ENCODE data around the gene MEIS2.
"Not testable (repeated sequence)": the region's sequence is repeated elsewhere in the genome, so short reads cannot be mapped to it uniquely, and the experiment has no call there.

MEIS2 gene

DNA sequence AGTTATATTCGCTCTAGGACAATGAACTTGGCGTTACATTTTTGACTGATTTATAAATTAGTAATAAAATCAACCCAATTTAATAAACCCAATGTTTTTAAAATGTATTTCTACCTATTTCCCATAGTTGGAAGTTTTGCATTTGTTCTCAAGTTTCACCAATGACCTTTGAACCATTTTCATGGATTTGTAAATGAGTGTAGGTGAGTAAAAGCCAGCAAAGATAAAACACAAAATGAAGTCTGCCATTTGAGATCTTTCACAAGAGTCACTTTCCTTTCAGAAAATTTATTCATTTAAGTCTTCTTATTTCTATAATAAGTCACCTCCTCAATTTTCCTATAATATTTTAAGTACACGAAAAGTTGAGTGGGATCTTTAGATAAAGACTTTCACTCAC lies 92.1 kb downstream of the MEIS2 start:
- DNase-seq (ENCODE audit: low spot score), result no peak

DNA sequence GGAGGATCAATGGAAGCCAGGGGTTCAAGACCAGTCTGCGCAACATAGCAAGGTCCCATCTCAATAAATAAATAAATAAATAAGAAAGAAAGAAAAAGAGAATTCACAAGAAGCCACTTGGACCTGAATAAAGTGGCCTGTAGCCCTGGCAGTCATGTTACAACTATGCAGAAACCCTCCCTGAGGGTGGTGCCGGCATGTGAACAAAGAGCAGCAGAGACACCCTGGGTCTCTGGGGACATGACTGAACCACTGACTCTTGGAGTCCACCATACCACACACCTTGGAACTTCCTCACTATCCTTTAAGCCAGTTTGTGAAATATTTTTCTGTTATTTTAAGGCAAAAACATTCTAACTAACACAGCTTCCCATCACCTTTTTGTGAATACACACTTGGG lies 93.0 kb downstream of the MEIS2 start:
- no peak for DNase-seq (ENCODE audit: low spot score)

DNA sequence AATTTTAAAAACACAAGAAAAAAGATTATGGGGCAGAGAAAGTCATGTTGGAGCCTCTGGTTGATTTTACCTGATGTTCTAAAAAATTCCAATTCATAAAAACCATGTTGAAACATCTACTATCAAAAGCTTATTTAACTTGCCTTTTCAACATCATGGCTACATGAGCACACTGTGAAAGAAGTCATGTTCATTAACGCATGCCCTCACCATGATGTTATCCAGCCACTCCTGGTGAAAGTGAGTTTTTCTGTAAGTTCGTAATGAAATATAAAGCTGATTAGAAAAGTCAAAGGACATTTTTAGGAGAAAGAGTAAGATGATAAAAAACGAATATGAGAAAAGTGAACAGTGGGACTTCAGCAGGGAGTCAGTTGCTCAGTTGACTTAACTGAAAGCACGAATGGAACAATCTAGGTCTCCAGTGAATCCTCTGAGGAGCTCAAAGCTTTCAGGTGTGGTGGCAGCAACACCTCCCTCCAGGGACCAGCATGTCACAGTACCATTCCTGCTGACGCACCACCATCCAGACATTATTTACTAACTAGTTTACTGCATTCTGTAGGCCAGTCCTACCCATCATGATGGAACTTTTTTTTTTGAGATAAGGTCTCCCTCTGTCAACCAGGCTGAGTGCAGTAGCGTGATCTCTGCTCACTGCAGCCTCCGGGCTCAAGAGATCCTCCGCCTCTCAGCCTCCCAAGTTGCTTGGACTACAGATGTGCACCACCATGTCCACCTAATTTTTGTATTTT lies 95.2 kb downstream of the MEIS2 start:
- DNase-seq (ENCODE audit: low spot score), result no peak

DNA sequence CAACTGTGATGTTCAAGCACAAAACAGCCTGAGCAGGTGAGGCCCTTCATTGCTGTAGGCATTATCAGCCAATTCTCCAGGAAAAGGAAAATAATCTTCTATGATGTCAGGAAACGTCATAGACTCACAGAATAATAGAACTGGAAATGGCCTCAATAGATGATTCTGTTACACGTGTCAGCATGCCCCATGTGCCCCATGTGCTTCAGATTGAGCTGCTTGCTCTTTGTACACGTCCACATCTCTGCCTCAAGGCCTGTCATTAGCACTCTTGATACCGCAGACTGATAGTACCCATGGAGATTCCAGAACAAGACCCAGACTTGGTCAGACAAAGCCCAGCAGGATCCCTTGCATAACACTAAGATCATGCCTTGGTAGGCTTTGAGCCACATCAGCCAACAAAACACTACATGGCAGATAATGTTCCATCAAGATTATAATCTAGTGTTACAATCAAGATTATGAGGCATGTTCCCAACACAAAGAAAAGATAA lies 95.9 kb downstream of the MEIS2 start:
- no peak for DNase-seq (ENCODE audit: low spot score)

DNA sequence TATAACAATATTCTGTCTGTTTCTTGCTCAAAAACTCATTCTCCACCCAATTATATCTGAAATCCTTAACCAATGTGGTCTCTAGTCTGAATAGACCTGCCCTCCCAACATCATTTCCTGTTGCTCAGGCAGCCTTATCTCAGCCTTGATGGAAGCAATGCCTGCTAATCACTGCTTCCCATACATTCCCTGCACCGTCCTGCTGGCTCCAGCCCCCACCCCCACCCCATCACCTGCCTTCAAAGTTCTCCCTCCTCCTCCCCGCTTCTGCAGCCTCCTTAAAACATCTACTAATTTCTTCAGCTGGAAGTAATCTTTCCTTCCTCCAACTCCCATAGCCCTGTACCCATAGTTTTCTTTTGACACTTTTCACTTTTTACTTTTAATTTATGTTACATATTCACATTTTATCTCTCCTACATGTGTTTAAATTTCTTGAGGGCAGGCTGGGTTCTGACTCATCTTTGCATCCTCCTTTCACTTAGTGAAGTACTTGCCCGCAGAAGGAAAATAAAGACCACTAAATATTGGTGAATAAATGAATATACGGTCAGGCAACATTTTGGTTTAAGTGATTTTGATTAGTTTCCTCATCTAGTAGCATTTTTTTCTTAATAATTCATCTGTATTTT lies 98.2 kb downstream of the MEIS2 start:
- no peak for DNase-seq (ENCODE audit: low spot score)

DNA sequence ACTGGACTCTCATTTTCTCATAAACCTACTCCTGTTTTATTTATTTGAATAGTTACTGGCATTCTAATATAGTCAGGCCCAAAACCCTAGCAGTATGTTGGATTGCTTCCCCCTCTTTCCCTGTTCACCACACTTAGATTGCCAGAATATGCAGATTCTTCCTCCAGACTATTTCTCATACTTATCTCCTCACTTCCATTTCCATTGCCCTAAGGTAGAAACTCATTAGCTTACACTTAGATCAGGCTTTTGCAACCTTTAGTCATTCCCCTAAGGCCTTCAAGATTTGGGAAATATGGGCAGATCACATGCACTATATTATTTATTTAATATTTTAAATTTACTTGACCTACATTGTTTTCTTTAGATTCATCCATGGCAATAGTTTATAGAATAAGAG lies 98.9 kb downstream of the MEIS2 start:
- DNase-seq (ENCODE audit: low spot score), result no peak

DNA sequence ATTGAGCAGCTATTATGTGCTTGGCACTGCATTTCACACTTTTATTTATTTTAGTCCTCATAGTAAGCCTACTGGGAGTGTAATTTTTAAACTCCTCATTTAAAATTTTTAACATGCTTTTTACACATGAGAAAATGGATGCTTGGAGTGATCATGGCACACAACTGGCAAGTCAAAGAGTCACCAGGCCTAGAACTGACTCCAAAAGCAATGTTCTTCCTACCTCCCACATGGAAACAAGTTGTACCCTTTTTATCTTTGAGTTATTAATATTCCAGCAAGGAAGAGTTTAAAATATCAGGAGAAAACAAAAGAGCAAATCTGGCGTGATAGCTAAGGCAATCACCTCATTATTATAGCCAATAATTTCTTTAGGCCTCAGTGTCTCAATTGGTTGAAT lies 100.6 kb downstream of the MEIS2 start:
- DNase-seq (ENCODE audit: low spot score), result no peak

DNA sequence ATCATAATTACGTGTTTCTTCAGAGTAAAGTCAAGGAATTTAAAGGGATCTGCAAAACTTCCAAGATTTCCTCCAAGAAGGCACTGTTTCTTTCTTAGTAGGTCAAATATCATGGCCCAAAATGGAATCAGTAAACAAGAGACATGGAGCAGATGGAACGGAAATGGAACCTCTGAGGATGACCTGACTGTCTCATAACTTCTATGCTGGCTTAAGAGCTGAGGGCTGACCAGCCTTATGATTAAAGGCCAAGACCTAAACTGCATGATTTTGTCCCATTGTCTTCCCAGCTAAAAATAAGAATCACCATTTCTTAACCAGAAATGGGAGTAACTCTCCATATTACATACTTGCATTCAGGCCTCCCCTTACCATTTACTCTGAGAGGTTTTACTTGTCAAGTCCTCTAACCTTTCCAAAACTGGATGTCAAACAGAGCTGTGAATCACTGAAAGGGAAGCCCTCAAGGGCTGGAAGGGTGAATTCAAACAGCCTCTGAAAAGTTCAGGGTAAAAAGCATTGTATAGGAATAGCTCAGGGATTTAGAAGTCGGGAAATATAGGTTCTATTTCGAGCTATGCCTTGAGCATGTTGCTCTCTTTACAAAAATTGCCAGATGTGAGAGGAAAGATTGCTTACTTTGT lies 103.7 kb downstream of the MEIS2 start:
- no peak for DNase-seq (ENCODE audit: low spot score)

DNA sequence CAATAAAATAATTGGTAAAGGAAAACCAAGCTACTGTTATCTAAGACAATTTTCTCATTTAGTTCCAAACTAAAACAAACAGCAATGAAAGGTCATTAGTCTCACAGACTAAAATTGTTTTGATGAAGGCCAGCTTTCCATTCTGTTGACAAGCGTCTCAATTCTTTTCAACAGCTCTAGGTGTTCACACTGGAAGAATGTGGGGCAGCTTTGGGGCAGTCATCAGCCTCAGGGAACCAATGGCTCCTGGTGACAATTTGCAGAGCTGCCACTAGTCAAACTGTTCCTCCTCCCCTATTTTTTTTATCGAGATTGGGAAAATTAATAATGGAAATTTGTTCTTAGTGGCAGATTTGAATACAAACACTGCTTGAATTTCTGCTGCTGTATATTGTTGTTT lies 104.2 kb downstream of the MEIS2 start:
- DNase-seq (ENCODE audit: low spot score), result no peak

DNA sequence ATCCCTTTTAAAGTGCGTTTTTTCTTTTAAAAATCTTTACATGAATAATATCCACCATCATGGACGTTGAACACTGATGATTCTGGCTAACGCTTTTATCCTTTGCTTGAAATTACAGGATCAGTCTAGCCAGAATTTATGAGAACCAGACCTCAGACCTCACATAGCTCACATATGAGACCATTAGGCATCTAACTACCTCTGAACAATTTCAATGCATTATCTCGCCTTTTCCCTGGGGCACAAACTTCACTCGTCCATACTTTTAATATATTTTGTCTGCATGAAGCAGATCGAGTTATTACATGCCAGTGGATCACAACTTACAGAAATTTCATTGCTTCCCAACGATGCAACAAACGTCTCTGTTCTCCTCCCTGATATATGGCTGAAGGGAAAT lies 105.6 kb downstream of the MEIS2 start:
- no peak for DNase-seq (ENCODE audit: low spot score)

DNA sequence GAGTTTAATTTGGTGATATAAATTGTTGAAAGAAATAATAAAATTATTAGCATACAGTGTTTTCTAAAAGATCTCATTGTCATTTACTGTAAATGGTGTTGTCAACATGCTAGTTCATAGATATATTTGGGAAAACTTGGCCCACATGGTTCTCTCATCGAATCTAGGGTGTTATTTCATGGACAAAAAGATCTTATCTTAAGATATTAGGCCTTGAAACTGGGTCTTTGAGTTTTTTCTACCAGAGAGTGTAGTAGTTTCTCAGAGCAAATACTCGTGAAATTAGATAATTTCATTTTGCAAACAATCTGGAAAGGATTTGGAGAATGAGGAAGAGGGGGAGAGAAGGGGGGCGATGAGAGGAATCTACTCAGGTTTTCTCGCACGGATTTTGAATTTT lies 107.9 kb downstream of the MEIS2 start:
- no peak for DNase-seq (ENCODE audit: low spot score)

DNA sequence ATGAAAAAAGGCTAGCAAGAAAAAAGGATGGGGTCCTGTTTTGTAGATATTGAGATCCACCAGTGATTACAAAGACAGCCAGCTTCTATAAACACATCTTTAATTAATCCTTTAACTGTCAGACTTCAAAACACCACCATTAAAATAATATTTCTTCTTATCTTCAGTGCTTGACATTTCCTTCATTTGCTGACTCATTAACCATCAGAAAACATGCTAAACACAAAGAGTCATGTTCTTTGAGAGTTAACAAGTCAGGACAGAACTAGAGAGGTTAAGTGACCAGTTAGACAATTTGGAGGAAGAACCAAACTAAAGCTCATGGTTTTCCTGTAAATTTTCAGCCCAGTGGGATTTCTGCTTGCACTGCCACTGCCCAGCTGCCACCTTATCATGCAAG lies 111.4 kb downstream of the MEIS2 start:
- DNase-seq (ENCODE audit: low spot score), result no peak

DNA sequence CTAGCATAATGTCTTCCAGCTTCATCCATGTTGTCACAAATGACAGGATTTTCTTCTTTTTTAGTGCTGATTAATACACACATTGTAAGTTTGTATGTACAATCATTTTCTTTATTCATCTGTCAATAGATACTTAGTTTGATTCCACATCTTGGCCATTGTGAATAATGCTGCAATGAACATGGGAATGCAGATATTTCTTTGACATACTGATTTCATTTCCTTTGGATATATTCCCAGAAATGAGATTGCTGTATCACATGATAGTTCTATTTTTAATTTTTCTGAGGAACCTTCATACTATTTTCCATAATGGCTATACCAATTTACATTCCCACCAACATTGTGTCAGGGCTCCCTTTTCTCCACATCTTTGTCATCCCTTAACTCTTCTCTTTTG lies 117.9 kb downstream of the MEIS2 start:
- no peak for DNase-seq (ENCODE audit: low spot score)

DNA sequence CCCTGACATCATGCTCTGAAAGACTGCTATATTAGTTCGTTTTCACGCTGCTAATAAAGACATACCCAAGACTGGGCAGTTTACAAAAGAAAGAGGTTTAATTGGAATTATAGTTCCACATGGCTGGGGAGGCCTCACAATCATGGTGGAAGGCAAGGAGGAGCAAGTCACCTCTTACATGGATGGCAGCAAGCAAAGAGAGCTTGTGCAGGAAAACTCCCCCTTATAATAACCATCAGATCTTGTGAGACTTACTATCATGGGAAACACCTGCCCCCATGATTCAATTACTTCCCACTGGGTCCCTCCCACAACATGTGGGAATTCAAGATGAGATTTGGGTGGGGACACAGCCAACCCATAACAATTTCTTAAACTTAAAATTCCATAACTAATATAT lies 120.1 kb downstream of the MEIS2 start:
- not testable (repeated sequence) for DNase-seq (ENCODE audit: low spot score)

DNA sequence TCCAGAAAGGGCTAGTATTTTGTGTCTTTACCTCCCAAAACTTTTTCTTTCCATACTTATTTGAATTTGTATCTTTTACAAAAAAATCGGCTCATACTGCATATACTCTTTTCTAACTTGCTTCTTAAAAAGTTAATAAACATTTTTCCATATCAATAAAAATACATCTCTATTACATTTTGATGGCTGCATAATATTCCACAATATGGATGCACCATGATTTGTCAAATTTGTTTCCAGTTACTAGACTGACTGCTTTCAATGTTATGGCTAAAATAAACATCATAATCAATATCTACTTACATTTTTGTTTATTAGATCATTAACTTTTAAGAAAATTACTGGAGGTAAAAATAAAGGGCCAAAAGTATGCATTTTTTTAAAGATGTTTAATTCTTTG lies 121.7 kb downstream of the MEIS2 start:
- DNase-seq (ENCODE audit: low spot score), result no peak

DNA sequence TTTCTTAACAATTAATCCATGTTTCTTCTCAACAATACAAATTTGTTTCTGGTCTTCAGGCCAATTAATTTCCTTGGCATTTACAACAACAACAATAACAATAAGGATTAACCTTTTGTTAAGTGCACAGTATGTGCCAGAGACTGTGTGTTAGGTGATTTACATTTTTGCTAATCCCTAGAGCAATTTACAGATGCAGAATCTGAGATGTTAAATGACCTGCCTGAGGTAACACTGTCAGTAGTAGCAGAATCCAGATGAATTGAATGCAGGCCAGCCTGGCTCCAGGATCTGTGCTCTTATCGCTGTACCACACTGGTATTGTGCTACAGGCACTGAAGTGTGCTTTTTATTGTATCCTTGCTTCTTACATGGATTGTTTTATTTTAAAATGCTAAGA lies 122.2 kb downstream of the MEIS2 start:
- DNase-seq (ENCODE audit: low spot score), result no peak

DNA sequence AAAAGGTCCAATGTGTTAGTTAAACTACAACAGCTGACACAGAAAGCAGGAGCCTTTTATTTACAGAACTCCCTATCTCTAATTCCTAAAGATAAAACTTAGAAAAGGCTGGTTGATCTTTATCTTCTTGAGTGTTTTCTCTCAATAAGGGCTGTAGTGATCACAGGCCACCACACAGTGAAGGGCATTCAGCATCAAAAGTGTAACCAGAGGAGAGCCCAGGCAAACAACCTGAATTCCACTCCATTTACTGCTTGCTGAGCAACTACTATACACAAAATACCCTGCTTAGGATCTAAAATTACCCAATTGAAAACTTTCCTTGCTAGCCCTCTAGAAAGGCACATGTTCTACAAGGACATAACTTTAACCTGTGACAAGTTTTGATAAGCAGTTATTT lies 122.7 kb downstream of the MEIS2 start:
- no peak for DNase-seq (ENCODE audit: low spot score)

DNA sequence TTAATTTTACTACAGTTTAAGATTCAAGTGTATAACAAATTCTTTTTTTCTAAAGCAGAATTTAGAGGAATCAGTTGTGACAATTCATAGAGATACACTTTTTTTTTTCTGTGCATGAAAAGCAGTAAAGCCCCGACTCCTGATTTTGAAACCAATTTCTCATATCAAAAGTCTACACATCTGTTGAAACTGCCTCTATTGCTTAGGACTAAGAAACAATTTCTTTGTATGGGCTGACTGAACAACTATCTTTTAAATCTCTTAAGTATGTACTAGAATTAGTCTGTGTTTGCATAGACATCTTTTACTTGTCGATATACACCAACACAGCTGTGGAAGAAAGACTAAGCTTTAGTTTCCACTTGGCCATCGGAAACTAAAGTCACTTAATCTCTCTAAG lies 127.6 kb downstream of the MEIS2 start:
- no peak for DNase-seq (ENCODE audit: low spot score)

DNA sequence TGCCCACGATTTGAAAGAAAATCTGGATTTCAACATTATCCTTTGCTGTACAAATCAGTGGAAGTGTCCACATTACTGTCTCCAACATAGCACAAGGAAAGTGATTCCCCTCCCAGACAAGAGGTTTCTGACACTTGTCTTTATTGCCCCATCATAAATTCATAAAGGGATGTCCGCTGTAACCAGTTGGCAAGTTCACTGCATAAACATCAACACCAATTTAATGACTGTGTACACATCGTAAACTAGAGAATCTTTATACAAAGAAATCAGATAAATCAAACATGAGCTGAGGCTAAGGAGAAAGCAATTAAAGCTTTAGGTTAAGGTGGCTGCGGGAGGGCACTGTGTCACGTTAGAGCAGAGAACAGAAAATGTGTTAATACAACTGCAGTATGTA lies 129.8 kb downstream of the MEIS2 start:
- no peak for DNase-seq (ENCODE audit: low spot score)

DNA sequence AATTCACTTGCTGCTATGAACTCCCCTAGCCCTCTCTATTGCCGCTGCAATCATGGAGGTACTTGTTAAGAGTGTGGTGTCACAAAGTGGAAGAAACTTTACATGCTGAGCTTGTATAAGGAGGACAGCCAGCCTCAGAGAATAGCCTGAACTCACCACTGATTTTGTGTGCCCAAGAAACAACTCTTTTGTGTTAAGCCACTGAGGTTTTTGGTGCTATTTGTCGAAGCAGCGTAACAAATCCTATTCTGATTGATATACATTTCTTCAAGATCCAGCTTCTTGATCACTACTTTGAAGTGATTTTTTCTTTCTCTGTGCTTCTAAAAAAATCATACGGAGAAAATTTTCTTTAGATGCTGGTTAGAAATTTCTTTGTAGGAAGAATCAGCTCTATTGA lies 132.4 kb downstream of the MEIS2 start:
- DNase-seq (ENCODE audit: low spot score), result no peak

DNA sequence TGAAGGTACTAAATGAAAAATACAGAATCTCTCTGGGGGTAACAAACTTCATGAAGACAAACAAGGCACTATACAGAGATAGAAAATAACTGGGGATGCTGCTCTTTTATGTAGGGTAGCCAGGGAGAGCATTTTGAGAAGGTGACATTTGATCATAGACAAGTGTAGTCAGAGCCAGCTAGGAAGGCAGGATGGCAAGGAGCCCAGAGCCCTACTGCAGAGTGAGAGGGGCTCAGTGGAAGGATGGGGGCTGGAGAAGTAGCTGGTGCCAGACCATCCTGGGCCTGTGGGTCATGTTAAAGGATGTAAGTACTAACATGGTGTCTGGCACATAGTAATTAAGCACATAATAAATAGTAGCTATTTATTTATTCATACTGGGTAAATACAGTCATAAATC lies 133.6 kb downstream of the MEIS2 start:
- peak; percentile 38 for DNase-seq (ENCODE audit: low spot score)

DNA sequence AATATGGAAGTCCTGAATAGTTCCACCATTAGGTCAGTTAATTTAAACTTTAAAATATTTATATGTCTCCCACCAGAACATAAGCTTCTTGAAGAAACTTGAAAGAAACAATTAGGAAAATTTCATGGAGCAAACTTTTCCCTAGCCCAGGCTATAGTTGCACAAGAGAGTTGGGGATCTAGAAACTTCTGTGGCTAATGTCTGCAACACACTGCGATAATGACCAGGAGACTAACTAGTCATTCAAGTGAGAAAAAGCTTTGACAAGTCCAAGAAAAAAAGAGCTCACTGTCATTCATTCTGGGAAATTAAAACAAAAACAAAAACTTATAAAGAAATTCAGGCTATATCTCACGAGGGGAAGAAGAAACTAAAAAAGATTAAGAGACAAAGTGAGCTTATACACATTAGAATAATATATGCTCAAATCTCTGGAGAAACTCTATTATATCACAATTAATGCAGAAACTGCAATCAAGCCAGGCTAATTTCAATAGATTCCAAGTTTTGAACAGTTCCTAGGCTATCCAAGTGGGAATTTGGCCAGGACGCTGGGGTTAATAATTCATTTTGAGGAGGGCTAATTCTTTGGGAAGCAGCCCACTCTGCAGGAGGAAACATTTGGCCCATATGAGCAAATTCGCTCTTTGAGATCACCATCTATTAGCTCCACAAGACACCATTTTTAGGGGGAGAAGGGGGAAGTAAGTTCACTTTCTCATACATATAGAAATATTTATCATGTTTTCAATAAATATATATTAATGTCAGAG lies 134.6 kb downstream of the MEIS2 start:
- peak; percentile 28 for DNase-seq (ENCODE audit: low spot score)

DNA sequence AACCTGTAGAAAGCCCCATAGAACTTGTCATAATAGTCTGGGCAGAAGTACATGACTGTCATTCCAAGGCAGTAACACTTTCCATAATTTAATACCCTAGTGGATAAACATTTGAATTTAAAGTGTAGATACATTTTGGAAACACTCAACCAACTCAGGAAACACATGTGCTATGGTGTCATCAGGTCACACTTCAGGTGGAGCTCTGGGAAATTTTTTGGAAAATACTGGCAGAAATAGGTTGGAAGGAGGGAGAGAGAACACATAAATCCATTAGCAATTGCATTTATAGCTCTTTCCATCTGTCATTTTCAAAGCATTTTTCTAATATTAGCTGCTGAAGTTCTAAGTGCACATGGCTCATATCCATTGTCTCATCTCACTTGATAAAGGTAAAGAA lies 135.7 kb downstream of the MEIS2 start:
- DNase-seq (ENCODE audit: low spot score), result no peak

All from cerebellar cortex (tissue), 1 donor.